GM23338 (cell line): ENCODE measurements around the gene SPTBN2.

Experiments used
- CREB1 ChIP-seq: fragments of 250-450 bp; sonication (Bioruptor Pico); IDR thresholded peaks from 2 replicates; pipeline ENCODE4 v1.5.0; 2020; ENCODE audit warnings: low read depth, mild to moderate bottlenecking, moderate library complexity
- EZH2 ChIP-seq: fragments of 200-600 bp; sonication (generic); IDR thresholded peaks from one replicate; pipeline ENCODE4 v1.8.0; 2017; ENCODE audit warnings: antibody characterized with exemption, mild to moderate bottlenecking, low read depth; ENCODE audit not compliant: unreplicated experiment
- EZH2phosphoT487 ChIP-seq: fragments of 200-600 bp; sonication (generic); IDR thresholded peaks from one replicate; pipeline ENCODE4 v1.8.1; 2018; ENCODE audit warnings: antibody characterized with exemption; ENCODE audit not compliant: unreplicated experiment
- JUNB ChIP-seq: IDR thresholded peaks from one replicate; pipeline ENCODE4 v1.6.1; 2016; ENCODE audit warnings: antibody characterized with exemption; ENCODE audit not compliant: unreplicated experiment
- POLR2AphosphoS5 ChIP-seq: IDR thresholded peaks from 2 replicates; pipeline ENCODE4 v1.6.1; 2016; ENCODE audit warnings: antibody characterized with exemption, low read depth
- REST ChIP-seq: IDR thresholded peaks from one replicate; pipeline ENCODE4 v1.6.1; 2018; ENCODE audit warnings: antibody characterized with exemption; ENCODE audit not compliant: unreplicated experiment
- STAT1 ChIP-seq: IDR thresholded peaks from one replicate; pipeline ENCODE4 v1.6.1; 2016; ENCODE audit warnings: antibody characterized with exemption; ENCODE audit not compliant: unreplicated experiment
- ZNF114 ChIP-seq: fragments of 250-450 bp; sonication (Bioruptor Pico); IDR thresholded peaks from 2 replicates; pipeline ENCODE4 v1.5.0; 2020; ENCODE audit warnings: mild to moderate bottlenecking, moderate library complexity
- ZNF331 ChIP-seq: fragments of 250-450 bp; sonication (Bioruptor Pico); IDR thresholded peaks from 2 replicates; pipeline ENCODE4 v1.5.0; 2020; ENCODE audit warnings: low read depth, mild to moderate bottlenecking, moderate library complexity
- TF ChIP-seq, protein P1 (sequence below), 2 experiments: fragments of 200-600 bp in 1 of 2; sonication (generic) in 1 of 2; conservative IDR thresholded peaks; 2 replicates each; pipeline versions ENCODE4 v1.5.1 to v1.6.1; 2016 to 2017; ENCODE audit warnings: antibody characterized with exemption in 2 of 2, low read depth in 2 of 2, mild to moderate bottlenecking in 2 of 2, moderate library complexity in 1 of 2
- TF ChIP-seq, protein P2 (sequence below): IDR thresholded peaks from 2 replicates; pipeline ENCODE4 v1.6.1; 2016; ENCODE audit warnings: antibody characterized with exemption
- TF ChIP-seq, protein P3 (sequence below): fragments of 250-450 bp; sonication (Bioruptor Pico); IDR thresholded peaks from 2 replicates; pipeline ENCODE4 v1.5.0; 2020; ENCODE audit warnings: mild to moderate bottlenecking, moderate library complexity

- TF ChIP-seq, protein P1, sequence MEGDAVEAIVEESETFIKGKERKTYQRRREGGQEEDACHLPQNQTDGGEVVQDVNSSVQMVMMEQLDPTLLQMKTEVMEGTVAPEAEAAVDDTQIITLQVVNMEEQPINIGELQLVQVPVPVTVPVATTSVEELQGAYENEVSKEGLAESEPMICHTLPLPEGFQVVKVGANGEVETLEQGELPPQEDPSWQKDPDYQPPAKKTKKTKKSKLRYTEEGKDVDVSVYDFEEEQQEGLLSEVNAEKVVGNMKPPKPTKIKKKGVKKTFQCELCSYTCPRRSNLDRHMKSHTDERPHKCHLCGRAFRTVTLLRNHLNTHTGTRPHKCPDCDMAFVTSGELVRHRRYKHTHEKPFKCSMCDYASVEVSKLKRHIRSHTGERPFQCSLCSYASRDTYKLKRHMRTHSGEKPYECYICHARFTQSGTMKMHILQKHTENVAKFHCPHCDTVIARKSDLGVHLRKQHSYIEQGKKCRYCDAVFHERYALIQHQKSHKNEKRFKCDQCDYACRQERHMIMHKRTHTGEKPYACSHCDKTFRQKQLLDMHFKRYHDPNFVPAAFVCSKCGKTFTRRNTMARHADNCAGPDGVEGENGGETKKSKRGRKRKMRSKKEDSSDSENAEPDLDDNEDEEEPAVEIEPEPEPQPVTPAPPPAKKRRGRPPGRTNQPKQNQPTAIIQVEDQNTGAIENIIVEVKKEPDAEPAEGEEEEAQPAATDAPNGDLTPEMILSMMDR (conservative IDR thresholded peaks at IDR 0.05; ENCODE audit: low read depth in 2 of 2) = no peak
- TF ChIP-seq REST = no peak
- no peak for TF ChIP-seq POLR2AphosphoS5
- TF ChIP-seq EZH2 = no peak
- TF ChIP-seq STAT1 = no peak
- no peak for TF ChIP-seq EZH2phosphoT487
- TF ChIP-seq CREB1 (CRISPR knock-in tag) = no peak
- TF ChIP-seq JUNB = no peak
- TF ChIP-seq, protein P2, sequence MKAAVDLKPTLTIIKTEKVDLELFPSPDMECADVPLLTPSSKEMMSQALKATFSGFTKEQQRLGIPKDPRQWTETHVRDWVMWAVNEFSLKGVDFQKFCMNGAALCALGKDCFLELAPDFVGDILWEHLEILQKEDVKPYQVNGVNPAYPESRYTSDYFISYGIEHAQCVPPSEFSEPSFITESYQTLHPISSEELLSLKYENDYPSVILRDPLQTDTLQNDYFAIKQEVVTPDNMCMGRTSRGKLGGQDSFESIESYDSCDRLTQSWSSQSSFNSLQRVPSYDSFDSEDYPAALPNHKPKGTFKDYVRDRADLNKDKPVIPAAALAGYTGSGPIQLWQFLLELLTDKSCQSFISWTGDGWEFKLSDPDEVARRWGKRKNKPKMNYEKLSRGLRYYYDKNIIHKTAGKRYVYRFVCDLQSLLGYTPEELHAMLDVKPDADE = no peak
- no peak for TF ChIP-seq ZNF331 (CRISPR knock-in tag)
- TF ChIP-seq, protein P3, sequence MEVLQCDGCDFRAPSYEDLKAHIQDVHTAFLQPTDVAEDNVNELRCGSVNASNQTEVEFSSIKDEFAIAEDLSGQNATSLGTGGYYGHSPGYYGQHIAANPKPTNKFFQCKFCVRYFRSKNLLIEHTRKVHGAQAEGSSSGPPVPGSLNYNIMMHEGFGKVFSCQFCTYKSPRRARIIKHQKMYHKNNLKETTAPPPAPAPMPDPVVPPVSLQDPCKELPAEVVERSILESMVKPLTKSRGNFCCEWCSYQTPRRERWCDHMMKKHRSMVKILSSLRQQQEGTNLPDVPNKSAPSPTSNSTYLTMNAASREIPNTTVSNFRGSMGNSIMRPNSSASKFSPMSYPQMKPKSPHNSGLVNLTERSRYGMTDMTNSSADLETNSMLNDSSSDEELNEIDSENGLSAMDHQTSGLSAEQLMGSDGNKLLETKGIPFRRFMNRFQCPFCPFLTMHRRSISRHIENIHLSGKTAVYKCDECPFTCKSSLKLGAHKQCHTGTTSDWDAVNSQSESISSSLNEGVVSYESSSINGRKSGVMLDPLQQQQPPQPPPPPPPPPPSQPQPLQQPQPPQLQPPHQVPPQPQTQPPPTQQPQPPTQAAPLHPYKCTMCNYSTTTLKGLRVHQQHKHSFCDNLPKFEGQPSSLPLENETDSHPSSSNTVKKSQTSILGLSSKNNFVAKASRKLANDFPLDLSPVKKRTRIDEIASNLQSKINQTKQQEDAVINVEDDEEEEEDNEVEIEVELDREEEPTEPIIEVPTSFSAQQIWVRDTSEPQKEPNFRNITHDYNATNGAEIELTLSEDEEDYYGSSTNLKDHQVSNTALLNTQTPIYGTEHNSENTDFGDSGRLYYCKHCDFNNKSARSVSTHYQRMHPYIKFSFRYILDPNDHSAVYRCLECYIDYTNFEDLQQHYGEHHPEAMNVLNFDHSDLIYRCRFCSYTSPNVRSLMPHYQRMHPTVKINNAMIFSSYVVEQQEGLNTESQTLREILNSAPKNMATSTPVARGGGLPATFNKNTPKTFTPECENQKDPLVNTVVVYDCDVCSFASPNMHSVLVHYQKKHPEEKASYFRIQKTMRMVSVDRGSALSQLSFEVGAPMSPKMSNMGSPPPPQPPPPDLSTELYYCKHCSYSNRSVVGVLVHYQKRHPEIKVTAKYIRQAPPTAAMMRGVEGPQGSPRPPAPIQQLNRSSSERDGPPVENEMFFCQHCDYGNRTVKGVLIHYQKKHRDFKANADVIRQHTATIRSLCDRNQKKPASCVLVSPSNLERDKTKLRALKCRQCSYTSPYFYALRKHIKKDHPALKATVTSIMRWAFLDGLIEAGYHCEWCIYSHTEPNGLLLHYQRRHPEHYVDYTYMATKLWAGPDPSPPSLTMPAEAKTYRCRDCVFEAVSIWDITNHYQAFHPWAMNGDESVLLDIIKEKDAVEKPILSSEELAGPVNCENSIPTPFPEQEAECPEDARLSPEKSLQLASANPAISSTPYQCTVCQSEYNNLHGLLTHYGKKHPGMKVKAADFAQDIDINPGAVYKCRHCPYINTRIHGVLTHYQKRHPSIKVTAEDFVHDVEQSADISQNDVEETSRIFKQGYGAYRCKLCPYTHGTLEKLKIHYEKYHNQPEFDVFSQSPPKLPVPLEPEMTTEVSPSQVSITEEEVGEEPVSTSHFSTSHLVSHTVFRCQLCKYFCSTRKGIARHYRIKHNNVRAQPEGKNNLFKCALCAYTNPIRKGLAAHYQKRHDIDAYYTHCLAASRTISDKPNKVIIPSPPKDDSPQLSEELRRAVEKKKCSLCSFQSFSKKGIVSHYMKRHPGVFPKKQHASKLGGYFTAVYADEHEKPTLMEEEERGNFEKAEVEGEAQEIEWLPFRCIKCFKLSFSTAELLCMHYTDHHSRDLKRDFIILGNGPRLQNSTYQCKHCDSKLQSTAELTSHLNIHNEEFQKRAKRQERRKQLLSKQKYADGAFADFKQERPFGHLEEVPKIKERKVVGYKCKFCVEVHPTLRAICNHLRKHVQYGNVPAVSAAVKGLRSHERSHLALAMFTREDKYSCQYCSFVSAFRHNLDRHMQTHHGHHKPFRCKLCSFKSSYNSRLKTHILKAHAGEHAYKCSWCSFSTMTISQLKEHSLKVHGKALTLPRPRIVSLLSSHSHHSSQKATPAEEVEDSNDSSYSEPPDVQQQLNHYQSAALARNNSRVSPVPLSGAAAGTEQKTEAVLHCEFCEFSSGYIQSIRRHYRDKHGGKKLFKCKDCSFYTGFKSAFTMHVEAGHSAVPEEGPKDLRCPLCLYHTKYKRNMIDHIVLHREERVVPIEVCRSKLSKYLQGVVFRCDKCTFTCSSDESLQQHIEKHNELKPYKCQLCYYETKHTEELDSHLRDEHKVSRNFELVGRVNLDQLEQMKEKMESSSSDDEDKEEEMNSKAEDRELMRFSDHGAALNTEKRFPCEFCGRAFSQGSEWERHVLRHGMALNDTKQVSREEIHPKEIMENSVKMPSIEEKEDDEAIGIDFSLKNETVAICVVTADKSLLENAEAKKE = no peak
- TF ChIP-seq ZNF114 (CRISPR knock-in tag) = no peak
Measured at GRCh38 chr11:66722745-66723651, 6.0 kb downstream of the SPTBN2 start.
